Muscle of arm (tissue), 14 donors: ENCODE results near the gene TGFB1. TPM values are rescaled to one million over a fixed set of nuclear protein-coding genes. Genes with fewer than 3 reads are reported as not detected.
"Not testable (repeated sequence)": the region's sequence is repeated elsewhere in the genome, so short reads cannot be mapped to it uniquely, and the experiment has no call there.

ENCODE experiments used
- DNase-seq: peaks from one replicate; pipeline ENCODE4 v3.0.0-alpha.2; 2013
- long read RNA-seq, 11 donors: transcript quantifications; one replicate each; lab custom pipeline, GENCODE V29; 2026
- polyA plus RNA-seq, 12 donors: library from polyadenylated mRNA; unstranded; fragments of 120-200 nt; gene quantifications; one replicate each; pipeline ENCODE4 v1.2.1, GENCODE V29; 2013; ENCODE audit not compliant: insufficient read length in 12 of 12

The TGFB1 gene
- 10 to 100 TPM in 11 of 12 donors, not detected in 1; 13.6 to 35.4 (median 18.1) TPM for polyA plus RNA-seq
- long read RNA-seq, donor 1, partial matches to known transcripts, result 7 of 9 reads
- long read RNA-seq, donor 1, other reads (novel, unspliced or antisense), result 0 of 9 reads
- long read RNA-seq, donor 2, partial matches to known transcripts, result 0 of 1 reads
- long read RNA-seq, donor 2, other reads (novel, unspliced or antisense), result 0 of 1 reads
- long read RNA-seq, donor 3, transcript TGFB1-201 (7 exons, 2,769 nt), result major isoform, 7 of 82 reads
- long read RNA-seq, donor 3, partial matches to known transcripts, result 75 of 82 reads
- long read RNA-seq, donor 3, other reads (novel, unspliced or antisense), result 0 of 82 reads
- long read RNA-seq, donor 4, partial matches to known transcripts, result 0 of 1 reads
- long read RNA-seq, donor 4, other reads (novel, unspliced or antisense), result 0 of 1 reads
- long read RNA-seq, donor 5, transcript TGFB1-201 (7 exons, 2,769 nt), result major isoform, 10 of 244 reads
- long read RNA-seq, donor 5, partial matches to known transcripts, result 185 of 244 reads
- long read RNA-seq, donor 5, other reads (novel, unspliced or antisense), result 49 of 244 reads
- long read RNA-seq, donor 6, transcript TGFB1-201 (7 exons, 2,769 nt), result major isoform, 5 of 5 reads
- long read RNA-seq, donor 6, partial matches to known transcripts, result 0 of 5 reads
- long read RNA-seq, donor 6, other reads (novel, unspliced or antisense), result 0 of 5 reads
- long read RNA-seq, donor 7, partial matches to known transcripts, result 13 of 15 reads
- long read RNA-seq, donor 7, other reads (novel, unspliced or antisense), result 0 of 15 reads
- long read RNA-seq, donor 8, transcript TGFB1-201 (7 exons, 2,769 nt), result major isoform, 6 of 167 reads
- long read RNA-seq, donor 8, partial matches to known transcripts, result 124 of 167 reads
- long read RNA-seq, donor 8, other reads (novel, unspliced or antisense), result 37 of 167 reads
- long read RNA-seq, donor 9, partial matches to known transcripts, result 0 of 1 reads
- long read RNA-seq, donor 9, other reads (novel, unspliced or antisense), result 0 of 1 reads
- long read RNA-seq, donor 10, transcript TGFB1-201 (7 exons, 2,769 nt), result major isoform, 9 of 51 reads
- long read RNA-seq, donor 10, partial matches to known transcripts, result 26 of 51 reads
- long read RNA-seq, donor 10, other reads (novel, unspliced or antisense), result 16 of 51 reads
- long read RNA-seq, donor 11, transcript TGFB1-201 (7 exons, 2,769 nt), result major isoform, 5 of 18 reads
- long read RNA-seq, donor 11, partial matches to known transcripts, result 6 of 18 reads
- long read RNA-seq, donor 11, other reads (novel, unspliced or antisense), result 7 of 18 reads

- DNase-seq, result peak; percentile 76
Measured at GRCh38 chr19:41353466-41354342, at the start of gene TGFB1. Gene TGFB1, minus strand, starts transcription at chr19:41353922. Its CDS starts 878 bp downstream, at chr19:41353044.

- no peak for DNase-seq
Measured at GRCh38 chr19:41402010-41402409, 48.3 kb upstream of the TGFB1 start.

GRCh38 chr19:41401483-41401882 lies 47.8 kb upstream of the TGFB1 start:
- no peak for DNase-seq

GRCh38 chr19:41399525-41399924 lies 45.8 kb upstream of the TGFB1 start:
- no peak for DNase-seq

- DNase-seq, result no peak
Measured at GRCh38 chr19:41399091-41399490, 45.4 kb upstream of the TGFB1 start.

GRCh38 chr19:41398598-41398997 lies 44.9 kb upstream of the TGFB1 start:
- no peak for DNase-seq

- no peak for DNase-seq
Measured at GRCh38 chr19:41398050-41398418, 44.3 kb upstream of the TGFB1 start.

- peak; percentile 100 for DNase-seq
Measured at GRCh38 chr19:41397086-41398049, 43.6 kb upstream of the TGFB1 start, which contains the start of the genes BCKDHA and EXOSC5. Gene BCKDHA, plus strand, starts transcription at chr19:41397818. Its CDS starts 10 bp downstream, at chr19:41397828. Gene EXOSC5, minus strand, starts transcription at chr19:41397359. Its CDS starts 31 bp downstream, at chr19:41397328.

GRCh38 chr19:41395355-41395754 lies 41.6 kb upstream of the TGFB1 start:
- no peak for DNase-seq

GRCh38 chr19:41392775-41393174 lies 39.1 kb upstream of the TGFB1 start:
- DNase-seq, result no peak

- DNase-seq, result no peak
Measured at GRCh38 chr19:41391618-41392017, 37.9 kb upstream of the TGFB1 start.

- no peak for DNase-seq
Measured at GRCh38 chr19:41386442-41386841, 32.7 kb upstream of the TGFB1 start.

- DNase-seq, result no peak
Measured at GRCh38 chr19:41384351-41384750, 30.6 kb upstream of the TGFB1 start.

GRCh38 chr19:41381536-41381935 lies 27.8 kb upstream of the TGFB1 start:
- DNase-seq, result not testable (repeated sequence)

- DNase-seq, result no peak
Measured at GRCh38 chr19:41377977-41378709, 24.4 kb upstream of the TGFB1 start.

GRCh38 chr19:41376998-41377365 lies 23.3 kb upstream of the TGFB1 start:
- DNase-seq, result no peak

GRCh38 chr19:41376241-41376997 lies 22.7 kb upstream of the TGFB1 start, which contains the start of gene TMEM91:
Gene TMEM91, plus strand, starts transcription at chr19:41376533. Its CDS starts 1,777 bp downstream, at chr19:41378310.
- peak; percentile 24 for DNase-seq

- DNase-seq, result peak; percentile 81
Measured at GRCh38 chr19:41373993-41374392, 20.3 kb upstream of the TGFB1 start.
